Panc1 (cell line): ENCODE measurements around the gene PIGR. TPM values are rescaled to one million over a fixed set of nuclear protein-coding genes. Genes with fewer than 3 reads are reported as not detected.

Experiments
- ATAC-seq: fragments of 200-7000 bp; cut with Tn5 transposase; 2 replicates; pipeline ENCODE4 v1.9.1; 2020; ENCODE audit warnings: mild to moderate bottlenecking, moderate library complexity
- BruUV-seq: library from RNA; stranded (reverse); fragments of 400-500 nt; replicated peaks from 2 replicates; lab custom pipeline; 2021; lab: Mats Ljungman, UMichigan
- CTCF ChIA-PET: fragments of 300-600 bp; sonication (Branson Sonifier 250); formaldehyde crosslinking; loops from one replicate; lab custom pipeline; 2022; ENCODE audit warnings: antibody characterized with exemption; lab: Charles Lee
- POLR2A ChIA-PET: fragments of 300-600 bp; sonication (Branson Sonifier 250); formaldehyde crosslinking; loops from one replicate; lab custom pipeline; 2022; ENCODE audit warnings: antibody characterized with exemption; lab: Charles Lee
- DNase-seq: peaks from one replicate; pipeline ENCODE4 v3.0.0-alpha.2; 2010; ENCODE audit warnings: low read depth, low spot score
- H3K27ac ChIP-seq: 2 replicates; pipeline ENCODE4 v1.5.1; 2011; ENCODE audit warnings: mild to moderate bottlenecking, low read length, inconsistent platforms
- H3K27me3 ChIP-seq: fragments of 200-500 bp; sonication (Bioruptor generic); 2 replicates; pipeline ENCODE4 v1.6.0; 2014; ENCODE audit warnings: low read length, inconsistent platforms; ENCODE audit not compliant: control insufficient read depth, insufficient read depth
- H3K36me3 ChIP-seq: fragments of 200-500 bp; sonication (Bioruptor generic); 2 replicates; pipeline ENCODE4 v1.5.1; 2014; ENCODE audit warnings: inconsistent platforms, mild to moderate bottlenecking, low read length, moderate library complexity; ENCODE audit not compliant: control insufficient read depth, insufficient read depth
- H3K4me1 ChIP-seq: 2 replicates; pipeline ENCODE4 v1.5.1; 2011; ENCODE audit warnings: inconsistent platforms, mild to moderate bottlenecking, low read length, moderate library complexity; ENCODE audit not compliant: control insufficient read depth, insufficient read depth
- H3K4me3 ChIP-seq, 2 experiments: 2 replicates each; pipeline ENCODE4 v1.5.1; 2011 to 2012; ENCODE audit warnings: low read depth in 2 of 2, low read length in 2 of 2, mild to moderate bottlenecking in 2 of 2, inconsistent platforms in 1 of 2, moderate library complexity in 1 of 2
- H3K9me3 ChIP-seq: fragments of 200-500 bp; sonication (Bioruptor generic); 2 replicates; pipeline ENCODE4 v1.5.1; 2014; ENCODE audit warnings: low read depth, mild to moderate bottlenecking, inconsistent platforms, low read length, moderate library complexity; ENCODE audit not compliant: control insufficient read depth, insufficient read depth
- CTCF ChIP-seq: fragments of 450-650 bp; IDR thresholded peaks from 2 replicates; pipeline ENCODE4 v1.5.1; 2017; ENCODE audit warnings: mild to moderate bottlenecking
- POLR2AphosphoS5 ChIP-seq: IDR thresholded peaks from 2 replicates; pipeline ENCODE4 v1.6.1; 2012; ENCODE audit warnings: mild to moderate bottlenecking, low read depth, low read length, moderate library complexity
- REST ChIP-seq, 2 experiments: IDR thresholded peaks; 2 replicates each; pipeline ENCODE4 v1.6.1; 2011 to 2012; ENCODE audit warnings: low read depth in 2 of 2, control low read depth in 1 of 2, low read length in 1 of 2, mild to moderate bottlenecking in 1 of 2, moderate library complexity in 1 of 2; ENCODE audit not compliant: insufficient read depth in 1 of 2
- SIN3A ChIP-seq: IDR thresholded peaks from 2 replicates; pipeline ENCODE4 v1.6.1; 2012; ENCODE audit warnings: low read depth, mild to moderate bottlenecking, low read length, moderate library complexity, borderline replicate concordance; ENCODE audit not compliant: insufficient read depth
- TCF7L2 ChIP-seq: IDR thresholded peaks from 2 replicates; pipeline ENCODE4 v1.6.1; 2011; ENCODE audit warnings: mild to moderate bottlenecking, low read depth, low read length, inconsistent platforms
- in situ Hi-C: cut with HindIII; loops from 2 replicates; pipeline ENCODE4 v1.10.0; 2016; ENCODE audit warnings: low sequenced_read_pairs, low pct_unique_long_range_greater_than_20kb
- intact Hi-C: fragments of 100-400 bp; cut with micrococcal nuclease; formaldehyde crosslinking; loops from one replicate; pipeline ENCODE4 v1.10.0; 2022; ENCODE audit not compliant: unreplicated experiment
- total RNA-seq: library from RNA; stranded (reverse); gene quantifications from one replicate; pipeline ENCODE4 v1.2.1, GENCODE V29; 2021; ENCODE audit not compliant: unreplicated experiment

The PIGR gene
- total RNA-seq, 1 experiment from 2014 or later: 1.4 TPM

GRCh38 chr1:206923009-206923960, 23.0 kb downstream of the PIGR start:
- ChIA-PET CTCF (no interaction called here), POLR2A (no interaction called here)
- Histone ChIP-seq H3K9me3 (no peaks in the 10 kb centered on the region), H3K4me1 (no peaks in the 10 kb centered on the region), H3K4me3 (no peak overlapping the region), H3K27ac (no peak overlapping the region), H3K36me3 (no peaks in the 10 kb centered on the region), H3K27me3 (no peaks in the 10 kb centered on the region)
- ATAC-seq: no peak
- in situ Hi-C loops (no loop called here), intact Hi-C loops (no loop called here)
- TF ChIP-seq POLR2AphosphoS5 (no peak), TCF7L2 (no peak), SIN3A (no peak), REST (IDR thresholded peaks at IDR 0.05; ENCODE audit: insufficient read depth in 1 of 2, low read depth in 2 of 2, low read length in 1 of 2) (no peak), CTCF (no peak)
- no peak for DNase-seq
- no TSS peak for BruUV-seq

GRCh38 chr1:206922524-206922923, 23.7 kb downstream of the PIGR start:
- in situ Hi-C loops: no loop called here

More at GRCh38 chr1:206922524-206922923, 23.7 kb downstream of the PIGR start:
- intact Hi-C loops: no loop called here
- TF ChIP-seq POLR2AphosphoS5 (no peak), CTCF (no peak), SIN3A (no peak), TCF7L2 (no peak), REST (IDR thresholded peaks at IDR 0.05; ENCODE audit: insufficient read depth in 1 of 2, low read depth in 2 of 2, low read length in 1 of 2) (no peak)
- DNase-seq (no peak), ATAC-seq (no peak)
- Histone ChIP-seq H3K9me3 (no peaks in the 10 kb centered on the region), H3K4me1 (no peaks in the 10 kb centered on the region), H3K27ac (no peak overlapping the region), H3K4me3 (no peak overlapping the region), H3K27me3 (no peaks in the 10 kb centered on the region), H3K36me3 (no peaks in the 10 kb centered on the region)
- no TSS peak for BruUV-seq
- POLR2A ChIA-PET: no interaction called here
- CTCF ChIA-PET: no interaction called here
